Gastroesophageal sphincter (tissue), 3 donors: Measurements from ENCODE around the gene SYTL3.

Experiments
- CTCF ChIP-seq, 4 experiments: fragments of 200-600 bp in 2 of 4; fragments of 450-650 bp in 2 of 4; sonication (generic) in 1 of 4; IDR thresholded peaks; one replicate each; pipeline ENCODE4 v1.5.1; 2017 to 2019; ENCODE audit warnings: antibody characterized with exemption in 4 of 4, mild to moderate bottlenecking in 2 of 4, moderate library complexity in 2 of 4
- EP300 ChIP-seq: sonication (generic); formaldehyde crosslinking; IDR thresholded peaks from one replicate; pipeline ENCODE4 v1.6.1; 2017; ENCODE audit warnings: antibody characterized with exemption, mild to moderate bottlenecking
- POLR2AphosphoS5 ChIP-seq: sonication (generic); formaldehyde crosslinking; IDR thresholded peaks from one replicate; pipeline ENCODE4 v1.6.1; 2017; ENCODE audit warnings: antibody characterized with exemption

- TF ChIP-seq POLR2AphosphoS5: no peak
- no peak for TF ChIP-seq EP300
- no peak for TF ChIP-seq CTCF (IDR thresholded peaks at IDR 0.05)
These were observed 63.6 kb downstream of the SYTL3 start for GRCh38 chr6:158713469-158713868.
